Fibroblast of lung (primary cell): ENCODE measurements around the gene KIAA1671. TPM values are rescaled to one million over a fixed set of nuclear protein-coding genes. Genes with fewer than 3 reads are reported as not detected.

ENCODE experiments used
- DNase-seq, 2 donors: peaks; one replicate each; pipeline versions ENCODE4 v3.0.0 to v3.0.0-alpha.2; 2010; ENCODE audit warnings: low read depth in 2 of 2
- H2AFZ ChIP-seq: 2 replicates; pipeline ENCODE4 v1.5.1; 2012; ENCODE audit warnings: low read length, control low read depth, inconsistent platforms
- H3K27ac ChIP-seq: 2 replicates; pipeline ENCODE4 v1.5.1; 2011; ENCODE audit warnings: low read length, control low read depth; ENCODE audit not compliant: insufficient read depth
- H3K27me3 ChIP-seq: 2 replicates; pipeline ENCODE4 v1.5.1; 2011; ENCODE audit warnings: mild to moderate bottlenecking, low read length; ENCODE audit not compliant: control insufficient read depth, insufficient read depth
- H3K36me3 ChIP-seq: 2 replicates; pipeline ENCODE4 v1.5.1; 2011; ENCODE audit warnings: low read length; ENCODE audit not compliant: control insufficient read depth, insufficient read depth
- H3K4me1 ChIP-seq: 2 replicates; pipeline ENCODE4 v1.5.1; 2011; ENCODE audit warnings: low read length; ENCODE audit not compliant: control insufficient read depth, insufficient read depth; ENCODE audit errors: extremely low read depth
- H3K4me2 ChIP-seq: 2 replicates; pipeline ENCODE4 v1.5.1; 2011; ENCODE audit warnings: low read length, control low read depth; ENCODE audit not compliant: insufficient read depth; ENCODE audit errors: extremely low read depth
- H3K4me3 ChIP-seq, 4 experiments: fragments of 200-600 bp in 1 of 4; sonication (generic) in 1 of 4; replicated peaks in 1 of 4; 2 replicates each; pipeline ENCODE4 v1.5.1; 2011 to 2016; ENCODE audit warnings: low read length in 4 of 4, low read depth in 3 of 4, mild to moderate bottlenecking in 3 of 4, control low read depth in 2 of 4, inconsistent platforms in 1 of 4, mixed read lengths in 1 of 4; ENCODE audit not compliant: insufficient read depth in 1 of 4; ENCODE audit errors: control extremely low read depth in 1 of 4
- H3K79me2 ChIP-seq: 2 replicates; pipeline ENCODE4 v1.5.1; 2012; ENCODE audit warnings: mild to moderate bottlenecking, low read length, inconsistent platforms; ENCODE audit not compliant: control insufficient read depth, insufficient read depth
- H3K9ac ChIP-seq: 2 replicates; pipeline ENCODE4 v1.5.1; 2011; ENCODE audit warnings: mild to moderate bottlenecking, low read length, control low read depth; ENCODE audit not compliant: insufficient read depth
- H3K9me3 ChIP-seq: 2 replicates; pipeline ENCODE4 v1.5.1; 2012; ENCODE audit warnings: low read depth, low read length; ENCODE audit not compliant: control insufficient read depth, insufficient read depth
- H4K20me1 ChIP-seq: 2 replicates; pipeline ENCODE4 v1.5.1; 2011; ENCODE audit warnings: low read length; ENCODE audit not compliant: control insufficient read depth, insufficient read depth; ENCODE audit errors: extremely low read depth
- CTCF ChIP-seq, 2 donors: IDR thresholded peaks in 1 of 2; conservative IDR thresholded peaks in 1 of 2; 1 replicate in 1 of 2; 2 replicates in 1 of 2; pipeline ENCODE4 v1.5.1; 2011 to 2012; ENCODE audit warnings: low read length in 2 of 2, control low read depth in 1 of 2, inconsistent platforms in 1 of 2, low read depth in 1 of 2, mild to moderate bottlenecking in 1 of 2
- EZH2 ChIP-seq: IDR thresholded peaks from 2 replicates; pipeline ENCODE4 v1.5.1; 2012; ENCODE audit warnings: low read length, control low read depth, mild to moderate bottlenecking; ENCODE audit errors: missing control alignments
- polyA plus RNA-seq, 2 donors: library from polyadenylated mRNA; depleted of rRNA in 1 of 2; stranded (reverse) in 1 of 2; unstranded in 1 of 2; fragments of >200 nt; gene quantifications; 2 replicates each; pipeline ENCODE4 v1.2.1, GENCODE V29; 2011 to 2012; ENCODE audit warnings: missing spikeins in 1 of 2
- total RNA-seq: library from RNA; depleted of rRNA; stranded (reverse); fragments of >200 nt; gene quantifications from 2 replicates; pipeline ENCODE4 v1.2.1, GENCODE V29; 2014

Gene KIAA1671
- total and polyA plus RNA-seq, 2 donors (not counting 1 experiment from before 2014, with no cell fraction given) = 0.34 to 1.3 TPM

- no peaks in the 10 kb centered on the region for H3K4me1 ChIP-seq
- no peaks in the 10 kb centered on the region for H3K79me2 ChIP-seq
- no peaks in the 10 kb centered on the region for H3K9me3 ChIP-seq
- no peak for DNase-seq
- no peak overlapping the region for H2AFZ ChIP-seq
- H3K27ac ChIP-seq = no peak overlapping the region
- no peaks in the 10 kb centered on the region for H4K20me1 ChIP-seq
- no peaks in the 10 kb centered on the region for H3K36me3 ChIP-seq
- H3K4me2 ChIP-seq = no peak overlapping the region
- no peak overlapping the region for H3K9ac ChIP-seq
- no peak overlapping the region for H3K4me3 ChIP-seq
- TF ChIP-seq EZH2 = no peak
- TF ChIP-seq CTCF (conservative IDR thresholded peaks at IDR 0.05 in 1 of 2, IDR thresholded peaks at IDR 0.05 in 1 of 2; ENCODE audit: low read depth in 1 of 2, low read length in 2 of 2) = no peak
- no peaks in the 10 kb centered on the region for H3K27me3 ChIP-seq
Observed at GRCh38 chr22:25096638-25097405, 144.3 kb downstream of the KIAA1671 start.

GRCh38 chr22:25098445-25099081 lies 146.0 kb downstream of the KIAA1671 start:
- no peak for DNase-seq
- Histone ChIP-seq H3K4me2 (no peak overlapping the region), H3K9me3 (no peaks in the 10 kb centered on the region), H3K4me1 (no peaks in the 10 kb centered on the region), H3K4me3 (no peak overlapping the region), H3K36me3 (no peaks in the 10 kb centered on the region), H3K27ac (no peak overlapping the region), H3K79me2 (no peaks in the 10 kb centered on the region), H3K27me3 (no peaks in the 10 kb centered on the region), H2AFZ (no peak overlapping the region), H4K20me1 (no peaks in the 10 kb centered on the region), H3K9ac (no peak overlapping the region)
- TF ChIP-seq EZH2 = no peak
- TF ChIP-seq CTCF (conservative IDR thresholded peaks at IDR 0.05 in 1 of 2, IDR thresholded peaks at IDR 0.05 in 1 of 2; ENCODE audit: low read depth in 1 of 2, low read length in 2 of 2) = no peak

- no peaks in the 10 kb centered on the region for H4K20me1 ChIP-seq
Observed at GRCh38 chr22:25099202-25099601, 146.7 kb downstream of the KIAA1671 start.

More at GRCh38 chr22:25099202-25099601, 146.7 kb downstream of the KIAA1671 start:
- Histone ChIP-seq H3K27me3 (no peaks in the 10 kb centered on the region), H3K4me2 (no peak overlapping the region), H3K36me3 (no peaks in the 10 kb centered on the region), H3K4me1 (no peaks in the 10 kb centered on the region), H3K9ac (no peak overlapping the region), H3K4me3 (no peak overlapping the region), H3K9me3 (no peaks in the 10 kb centered on the region), H3K79me2 (no peaks in the 10 kb centered on the region), H3K27ac (no peak overlapping the region), H2AFZ (no peak overlapping the region)
- DNase-seq = no peak
- no peak for TF ChIP-seq EZH2
- no peak for TF ChIP-seq CTCF (conservative IDR thresholded peaks at IDR 0.05 in 1 of 2, IDR thresholded peaks at IDR 0.05 in 1 of 2; ENCODE audit: low read depth in 1 of 2, low read length in 2 of 2)
